ENCODE measurements around the gene DIAPH1. TPM values are rescaled to one million over a fixed set of nuclear protein-coding genes. Genes with fewer than 3 reads are reported as not detected.

DIAPH1 gene
- total RNA-seq, 3 donors from 2014 or later = 58.8 to 64.8 (median 63.6) TPM

GRCh38 chr5:141647851-141648250 lies 29.1 kb upstream of the DIAPH1 start:
- Histone ChIP-seq H3K27ac (no peak overlapping the region), H3K4me3 (no peak overlapping the region), H3K4me1 (peaks cover 0 to 5% of the 10 kb centered on the region in 2 donors), H3K9me3 (no peaks in the 10 kb centered on the region), H3K36me3 (no peaks in the 10 kb centered on the region), H3K27me3 (no peaks in the 10 kb centered on the region)
- no peak for DNase-seq (ENCODE audit: low spot score in 2 of 2)
- no peak for TF ChIP-seq CTCF (IDR thresholded peaks at IDR 0.05)
- TF ChIP-seq POLR2AphosphoS5 (IDR thresholded peaks at IDR 0.05) = no peak
- TF ChIP-seq POLR2A (IDR thresholded peaks at IDR 0.05) = no peak
- intact Hi-C loops (cut with DNase I; ENCODE audit: low total_unique reads) = no loop called here

- no peaks in the 10 kb centered on the region for H3K36me3 ChIP-seq
Measured at GRCh38 chr5:141647242-141647641, 28.4 kb upstream of the DIAPH1 start.

GRCh38 chr5:141646026-141646425 lies 27.2 kb upstream of the DIAPH1 start:
- DNase-seq (ENCODE audit: low spot score in 2 of 2) = no peak
- no peaks in the 10 kb centered on the region for H3K27me3 ChIP-seq
- no peaks in the 10 kb centered on the region for H3K9me3 ChIP-seq
- no peak overlapping the region for H3K4me3 ChIP-seq
- intact Hi-C loops (cut with DNase I; ENCODE audit: low total_unique reads) = no loop called here
- H3K36me3 ChIP-seq = no peaks in the 10 kb centered on the region
- H3K4me1 ChIP-seq = peaks cover 0 to 5% of the 10 kb centered on the region in 2 donors
- TF ChIP-seq POLR2AphosphoS5 (IDR thresholded peaks at IDR 0.05) (no peak), POLR2A (IDR thresholded peaks at IDR 0.05) (no peak), CTCF (IDR thresholded peaks at IDR 0.05) (no peak)
- no peak overlapping the region for H3K27ac ChIP-seq

More at GRCh38 chr5:141647242-141647641, 28.4 kb upstream of the DIAPH1 start:
- TF ChIP-seq POLR2A (IDR thresholded peaks at IDR 0.05) (no peak), POLR2AphosphoS5 (IDR thresholded peaks at IDR 0.05) (no peak), CTCF (IDR thresholded peaks at IDR 0.05) (no peak)
- DNase-seq (ENCODE audit: low spot score in 2 of 2) = no peak
- Histone ChIP-seq H3K4me3 (no peak overlapping the region), H3K27ac (no peak overlapping the region), H3K27me3 (no peaks in the 10 kb centered on the region), H3K4me1 (peaks cover 0 to 5% of the 10 kb centered on the region in 2 donors), H3K9me3 (no peaks in the 10 kb centered on the region)
- intact Hi-C loops (cut with DNase I; ENCODE audit: low total_unique reads) = no loop called here

DNA sequence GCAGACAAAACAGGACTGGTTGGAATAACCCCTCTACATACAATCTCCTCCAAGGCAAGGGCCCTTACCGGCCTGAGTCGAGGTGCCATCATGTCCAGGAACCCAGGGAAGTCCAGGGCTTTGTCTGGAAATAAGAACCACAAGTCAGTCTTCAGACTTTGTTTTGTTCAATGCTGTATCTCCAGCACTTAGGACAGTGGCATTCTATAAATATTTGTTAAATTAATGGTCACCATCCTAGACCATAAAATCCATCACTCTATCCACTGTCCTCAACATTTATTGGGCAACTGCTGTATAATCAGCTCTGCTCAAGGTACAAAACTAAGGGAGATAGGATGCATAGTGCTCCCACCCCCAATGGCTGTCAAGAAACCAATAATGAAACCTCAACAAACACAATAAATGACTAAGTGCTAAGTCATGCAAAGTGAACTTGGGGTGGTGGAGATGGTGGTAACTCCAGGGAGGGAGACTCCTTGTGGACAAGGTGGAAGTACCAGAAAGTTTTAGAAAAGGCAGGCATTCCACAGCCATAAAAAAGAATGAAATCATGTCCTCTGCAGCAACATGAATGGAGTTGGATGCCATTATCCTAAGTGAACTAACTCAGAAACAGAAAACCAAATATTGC lies 23.0 kb upstream of the DIAPH1 start:
- H3K4me3 ChIP-seq = no peak overlapping the region
- peaks cover 0 to 9% of the 10 kb centered on the region in 2 donors for H3K4me1 ChIP-seq
- H3K27ac ChIP-seq = no peak overlapping the region
- no peak for DNase-seq (ENCODE audit: low spot score in 2 of 2)
- TF ChIP-seq POLR2A (IDR thresholded peaks at IDR 0.05) = no peak
- TF ChIP-seq POLR2AphosphoS5 (IDR thresholded peaks at IDR 0.05) = no peak
- no peaks in the 10 kb centered on the region for H3K9me3 ChIP-seq
- intact Hi-C loops (cut with DNase I; ENCODE audit: low total_unique reads) = no loop called here
- no peaks in the 10 kb centered on the region for H3K27me3 ChIP-seq
- H3K36me3 ChIP-seq = no peaks in the 10 kb centered on the region

DNA sequence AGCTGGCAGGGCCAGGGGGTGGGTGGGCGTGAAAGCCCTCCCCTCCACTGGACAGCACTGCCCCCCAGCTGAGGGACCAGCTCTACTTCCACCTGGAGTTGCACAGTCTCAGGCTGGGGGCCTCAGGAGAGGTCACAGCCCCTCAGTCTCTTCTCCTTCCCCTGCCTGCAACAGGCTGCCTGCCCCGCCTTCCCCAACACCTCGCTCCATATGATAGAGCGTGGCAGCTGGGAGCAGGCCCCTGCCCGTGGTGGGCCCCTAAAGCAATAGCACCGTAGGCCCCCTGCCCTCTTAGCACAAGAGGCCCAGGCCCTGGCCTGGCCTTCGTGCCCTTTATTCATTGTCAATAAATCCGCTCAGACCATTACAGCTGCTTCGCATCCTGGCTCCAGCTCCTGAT lies 21.9 kb upstream of the DIAPH1 start:
- peaks cover 3 to 9% of the 10 kb centered on the region in 2 donors for H3K4me1 ChIP-seq
- H3K27ac ChIP-seq = no peak overlapping the region
- H3K9me3 ChIP-seq = no peaks in the 10 kb centered on the region
- intact Hi-C loops (cut with DNase I; ENCODE audit: low total_unique reads) = no loop called here
- no peaks in the 10 kb centered on the region for H3K36me3 ChIP-seq
- no peak overlapping the region for H3K4me3 ChIP-seq
- H3K27me3 ChIP-seq = no peaks in the 10 kb centered on the region
- TF ChIP-seq POLR2AphosphoS5 (IDR thresholded peaks at IDR 0.05) = no peak
- TF ChIP-seq POLR2A (IDR thresholded peaks at IDR 0.05) = no peak
- TF ChIP-seq CTCF (IDR thresholded peaks at IDR 0.05) = no peak
- no peak for DNase-seq (ENCODE audit: low spot score in 2 of 2)

All from breast epithelium (tissue), 4 donors.